Gastroesophageal sphincter (tissue), 3 donors: ENCODE measurements around the gene BMP7.

ENCODE experiments used
- POLR2A ChIP-seq, 2 donors: fragments of 450-650 bp; IDR thresholded peaks; one replicate each; pipeline ENCODE4 v1.6.1; 2017; ENCODE audit warnings: antibody characterized with exemption in 2 of 2, mild to moderate bottlenecking in 2 of 2, moderate library complexity in 1 of 2
- TF ChIP-seq, protein P1 (sequence below), 4 experiments: fragments of 200-600 bp in 2 of 4; fragments of 450-650 bp in 2 of 4; sonication (generic) in 1 of 4; IDR thresholded peaks; one replicate each; pipeline ENCODE4 v1.5.1; 2017 to 2019; ENCODE audit warnings: antibody characterized with exemption in 4 of 4, mild to moderate bottlenecking in 2 of 4, moderate library complexity in 2 of 4

DNA sequence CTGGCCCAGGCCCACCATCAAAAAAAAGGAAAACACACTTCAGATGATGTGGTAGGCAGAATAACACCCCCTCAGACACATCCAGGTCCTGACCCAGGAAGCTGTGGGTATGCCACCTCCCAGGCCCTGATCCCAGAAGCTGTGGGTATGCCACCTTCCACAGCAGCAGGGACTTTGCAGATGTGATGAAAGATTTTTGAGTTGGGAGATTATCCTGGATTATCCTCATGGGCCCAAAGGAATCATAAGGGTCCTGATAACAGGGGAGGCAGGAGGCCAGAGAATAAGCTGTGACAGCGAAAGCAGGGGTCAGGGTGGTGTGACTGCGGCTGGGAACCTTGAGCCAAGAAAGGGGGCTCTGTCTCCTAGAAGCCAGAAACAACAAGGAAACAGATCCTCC is 55.0 kb downstream of the BMP7 start:
- no peak for TF ChIP-seq POLR2A (IDR thresholded peaks at IDR 0.05)
- TF ChIP-seq, protein P1, sequence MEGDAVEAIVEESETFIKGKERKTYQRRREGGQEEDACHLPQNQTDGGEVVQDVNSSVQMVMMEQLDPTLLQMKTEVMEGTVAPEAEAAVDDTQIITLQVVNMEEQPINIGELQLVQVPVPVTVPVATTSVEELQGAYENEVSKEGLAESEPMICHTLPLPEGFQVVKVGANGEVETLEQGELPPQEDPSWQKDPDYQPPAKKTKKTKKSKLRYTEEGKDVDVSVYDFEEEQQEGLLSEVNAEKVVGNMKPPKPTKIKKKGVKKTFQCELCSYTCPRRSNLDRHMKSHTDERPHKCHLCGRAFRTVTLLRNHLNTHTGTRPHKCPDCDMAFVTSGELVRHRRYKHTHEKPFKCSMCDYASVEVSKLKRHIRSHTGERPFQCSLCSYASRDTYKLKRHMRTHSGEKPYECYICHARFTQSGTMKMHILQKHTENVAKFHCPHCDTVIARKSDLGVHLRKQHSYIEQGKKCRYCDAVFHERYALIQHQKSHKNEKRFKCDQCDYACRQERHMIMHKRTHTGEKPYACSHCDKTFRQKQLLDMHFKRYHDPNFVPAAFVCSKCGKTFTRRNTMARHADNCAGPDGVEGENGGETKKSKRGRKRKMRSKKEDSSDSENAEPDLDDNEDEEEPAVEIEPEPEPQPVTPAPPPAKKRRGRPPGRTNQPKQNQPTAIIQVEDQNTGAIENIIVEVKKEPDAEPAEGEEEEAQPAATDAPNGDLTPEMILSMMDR (IDR thresholded peaks at IDR 0.05), result no peak
